MCF 10A (cell line): Measurements from ENCODE around the gene RDH5. TPM values are rescaled to one million over a fixed set of nuclear protein-coding genes. Genes with fewer than 3 reads are reported as not detected.

Experiments
- BruUV-seq: library from RNA; stranded (reverse); fragments of 400-500 nt; replicated peaks from 2 replicates; lab custom pipeline; 2021; lab: Mats Ljungman, UMichigan
- CTCF ChIA-PET: fragments of 300-600 bp; sonication (Branson Sonifier 250); formaldehyde crosslinking; extraction: SDS; loops from one replicate; lab custom pipeline; 2021; ENCODE audit warnings: antibody characterized with exemption, inconsistent platforms; lab: Yijun Ruan, JAX
- POLR2A ChIA-PET: fragments of 300-600, 350-650 bp; sonication (Branson Sonifier 250); formaldehyde crosslinking; extraction: SDS; loops from one replicate; lab custom pipeline; 2020; ENCODE audit warnings: antibody characterized with exemption, inconsistent platforms; lab: Yijun Ruan, JAX
- DNase-seq: peaks from one replicate; pipeline ENCODE4 v3.0.0-alpha.2; 2018; ENCODE audit not compliant: unreplicated experiment
- H3K27ac Mint-ChIP-seq: one replicate; pipeline ENCODE4 v1.8.0; 2022; ENCODE audit warnings: mild to moderate bottlenecking, low read depth, mixed read lengths; ENCODE audit not compliant: unreplicated experiment
- H3K27me3 Mint-ChIP-seq: one replicate; pipeline ENCODE4 v1.8.0; 2022; ENCODE audit warnings: mixed read lengths; ENCODE audit not compliant: insufficient read depth, unreplicated experiment
- H3K36me3 Mint-ChIP-seq: one replicate; pipeline ENCODE4 v1.8.0; 2022; ENCODE audit warnings: mild to moderate bottlenecking, moderate library complexity, mixed read lengths; ENCODE audit not compliant: insufficient read depth, unreplicated experiment
- H3K4me1 Mint-ChIP-seq: one replicate; pipeline ENCODE4 v1.8.0; 2022; ENCODE audit warnings: mixed read lengths; ENCODE audit not compliant: insufficient read depth, unreplicated experiment
- H3K4me3 Mint-ChIP-seq: one replicate; pipeline ENCODE4 v1.8.0; 2022; ENCODE audit warnings: mild to moderate bottlenecking, moderate library complexity, mixed read lengths; ENCODE audit not compliant: unreplicated experiment
- H3K9me3 Mint-ChIP-seq: one replicate; pipeline ENCODE4 v1.8.0; 2022; ENCODE audit warnings: mixed read lengths; ENCODE audit not compliant: unreplicated experiment
- intact Hi-C: fragments of 100-400 bp; cut with micrococcal nuclease; formaldehyde crosslinking; loops from 2 replicates; pipeline ENCODE4 v1.14.1; 2022
- total RNA-seq: library from RNA; stranded (reverse); gene quantifications from 2 replicates; pipeline ENCODE4 v1.2.3, GENCODE V29; 2022
- TF ChIP-seq, protein P1 (sequence below): fragments of 200-600 bp; IDR thresholded peaks from one replicate; pipeline ENCODE4 v1.8.0; 2022; ENCODE audit warnings: antibody characterized with exemption, mild to moderate bottlenecking; ENCODE audit not compliant: unreplicated experiment

RDH5 gene
- total RNA-seq, 1 experiment from 2014 or later: 2.5 TPM

DNA sequence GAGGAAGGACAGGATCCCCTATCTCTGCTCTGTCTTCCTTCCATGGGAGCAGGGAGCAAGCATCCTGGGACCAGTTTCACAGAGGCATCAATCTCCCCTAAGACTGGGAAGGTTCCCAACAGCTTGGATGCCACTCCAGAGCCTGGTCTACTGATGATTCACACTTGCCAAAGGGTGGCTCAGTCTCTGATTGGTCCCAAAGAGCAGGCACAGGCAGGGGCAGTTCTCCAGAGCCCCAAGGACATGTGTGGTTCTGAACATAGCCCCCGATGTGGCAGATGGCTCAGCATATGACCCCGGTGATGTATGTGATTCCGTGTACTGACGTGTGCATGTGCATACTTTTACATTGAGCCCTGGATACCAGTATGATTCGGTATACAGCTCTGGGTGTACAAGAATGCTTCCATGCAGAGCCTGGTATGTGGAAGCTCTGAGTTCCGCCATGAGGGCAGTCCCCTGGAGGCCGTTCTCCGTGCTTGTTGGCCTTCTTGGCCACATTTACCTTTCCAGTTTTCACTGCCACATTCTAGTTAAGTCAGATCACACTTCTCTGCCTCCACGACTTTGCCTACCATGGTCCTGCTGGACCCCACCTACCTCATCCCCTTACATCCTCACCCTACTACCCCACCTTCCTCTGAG is 33.7 kb upstream of the RDH5 start:
- Mint-ChIP-seq H3K36me3 (no peaks in the 10 kb centered on the region), H3K27ac (no peak overlapping the region), H3K4me3 (no peak overlapping the region), H3K9me3 (no peaks in the 10 kb centered on the region), H3K4me1 (peaks cover 4% of the 10 kb centered on the region), H3K27me3 (peaks cover 40% of the 10 kb centered on the region)
- DNase-seq: no peak
- POLR2A ChIA-PET: no interaction called here
- intact Hi-C loops: no loop called here
- no TSS peak for BruUV-seq
- TF ChIP-seq, protein P1, sequence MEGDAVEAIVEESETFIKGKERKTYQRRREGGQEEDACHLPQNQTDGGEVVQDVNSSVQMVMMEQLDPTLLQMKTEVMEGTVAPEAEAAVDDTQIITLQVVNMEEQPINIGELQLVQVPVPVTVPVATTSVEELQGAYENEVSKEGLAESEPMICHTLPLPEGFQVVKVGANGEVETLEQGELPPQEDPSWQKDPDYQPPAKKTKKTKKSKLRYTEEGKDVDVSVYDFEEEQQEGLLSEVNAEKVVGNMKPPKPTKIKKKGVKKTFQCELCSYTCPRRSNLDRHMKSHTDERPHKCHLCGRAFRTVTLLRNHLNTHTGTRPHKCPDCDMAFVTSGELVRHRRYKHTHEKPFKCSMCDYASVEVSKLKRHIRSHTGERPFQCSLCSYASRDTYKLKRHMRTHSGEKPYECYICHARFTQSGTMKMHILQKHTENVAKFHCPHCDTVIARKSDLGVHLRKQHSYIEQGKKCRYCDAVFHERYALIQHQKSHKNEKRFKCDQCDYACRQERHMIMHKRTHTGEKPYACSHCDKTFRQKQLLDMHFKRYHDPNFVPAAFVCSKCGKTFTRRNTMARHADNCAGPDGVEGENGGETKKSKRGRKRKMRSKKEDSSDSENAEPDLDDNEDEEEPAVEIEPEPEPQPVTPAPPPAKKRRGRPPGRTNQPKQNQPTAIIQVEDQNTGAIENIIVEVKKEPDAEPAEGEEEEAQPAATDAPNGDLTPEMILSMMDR: no peak
- CTCF ChIA-PET: no interaction called here

DNA sequence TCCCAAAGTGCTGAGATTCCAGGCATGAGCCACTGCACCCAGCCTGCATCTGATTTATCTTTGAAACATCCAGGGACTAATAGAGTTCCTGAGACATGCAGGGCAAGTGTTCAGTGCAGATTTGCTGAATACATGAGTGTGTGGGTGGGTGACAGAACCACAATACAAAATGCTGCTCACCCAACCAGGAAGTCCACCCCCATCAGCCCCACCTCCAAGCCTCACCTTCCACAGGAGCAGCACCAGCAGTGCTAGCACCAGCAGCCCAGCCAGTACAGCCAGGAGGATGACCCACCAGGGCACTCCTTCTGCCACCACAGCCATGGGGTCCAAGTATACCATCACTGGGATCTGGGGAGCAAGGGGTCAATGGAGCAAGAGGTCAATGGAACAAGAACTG is 32.4 kb upstream of the RDH5 start:
- no TSS peak for BruUV-seq
- TF ChIP-seq, protein P1: no peak
- ChIA-PET CTCF (interaction anchor here (0.7 kb wide), 1 partner anchor 22 kb away, joined by 3 read pairs; no protein-coding TSS in a partner anchor), POLR2A (no interaction called here)
- no peak overlapping the region for H3K27ac Mint-ChIP-seq
- H3K27me3 Mint-ChIP-seq: peaks cover 35% of the 10 kb centered on the region
- H3K36me3 Mint-ChIP-seq: no peaks in the 10 kb centered on the region
- no peaks in the 10 kb centered on the region for H3K9me3 Mint-ChIP-seq
- H3K4me3 Mint-ChIP-seq: no peak overlapping the region
- no peaks in the 10 kb centered on the region for H3K4me1 Mint-ChIP-seq
- intact Hi-C loops: no loop called here
- DNase-seq: no peak

DNA sequence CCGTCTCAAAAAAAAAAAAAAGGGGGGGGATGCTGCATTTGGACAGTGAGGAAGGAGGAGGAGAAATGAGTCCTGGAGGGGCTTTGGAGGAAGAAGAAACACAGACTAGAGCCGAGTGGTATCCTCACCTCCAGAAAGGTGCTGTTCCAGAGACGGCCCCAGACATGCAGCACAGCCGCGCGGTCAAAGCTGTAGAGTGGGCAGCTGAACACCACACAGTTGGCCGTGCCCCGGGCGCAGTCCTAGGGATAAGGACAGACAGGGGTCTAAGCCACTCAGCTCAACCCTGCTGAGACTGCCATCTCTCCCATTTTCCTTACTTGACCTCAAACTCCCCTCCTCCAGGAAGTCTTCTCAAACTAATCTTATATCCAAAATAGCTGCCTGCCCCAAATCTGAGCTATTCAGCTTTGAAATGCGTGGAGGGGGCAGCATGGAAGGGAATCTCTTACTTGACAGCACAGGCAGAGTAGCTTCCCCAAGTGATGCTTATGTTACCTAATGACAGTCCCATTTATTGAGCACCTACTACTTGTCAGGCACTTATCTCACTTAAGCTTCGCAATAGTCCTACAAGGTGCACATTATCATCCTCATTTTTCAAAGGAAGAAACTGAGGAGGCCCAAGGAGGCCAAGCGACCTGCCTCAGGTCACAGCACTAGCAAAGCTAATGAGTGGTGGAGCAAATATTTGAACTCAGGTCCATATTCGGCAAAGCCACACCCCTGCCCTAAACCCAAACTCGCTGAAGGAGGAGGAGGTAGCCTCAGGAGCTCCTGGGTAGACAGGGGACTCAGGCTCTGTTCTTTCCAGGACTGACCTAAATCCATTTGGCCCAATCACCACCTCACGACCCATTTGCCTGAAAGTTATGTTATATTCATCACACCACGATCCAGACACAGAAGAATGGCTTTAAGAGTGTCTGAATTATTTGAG is 31.2 kb upstream of the RDH5 start:
- no TSS peak for BruUV-seq
- intact Hi-C loops: no loop called here
- Mint-ChIP-seq H3K27ac (no peak overlapping the region), H3K4me3 (no peak overlapping the region), H3K27me3 (peaks cover 29% of the 10 kb centered on the region), H3K9me3 (no peaks in the 10 kb centered on the region), H3K4me1 (no peaks in the 10 kb centered on the region), H3K36me3 (no peaks in the 10 kb centered on the region)
- POLR2A ChIA-PET: interaction anchor here (0.8 kb wide), 1 partner anchor 16 kb away, joined by 3 read pairs; no protein-coding TSS in a partner anchor
- TF ChIP-seq, protein P1: no peak
- CTCF ChIA-PET: interaction anchor here (0.6 kb wide), 1 partner anchor 21 kb away, joined by 3 read pairs; no protein-coding TSS in a partner anchor
- no peak for DNase-seq

DNA sequence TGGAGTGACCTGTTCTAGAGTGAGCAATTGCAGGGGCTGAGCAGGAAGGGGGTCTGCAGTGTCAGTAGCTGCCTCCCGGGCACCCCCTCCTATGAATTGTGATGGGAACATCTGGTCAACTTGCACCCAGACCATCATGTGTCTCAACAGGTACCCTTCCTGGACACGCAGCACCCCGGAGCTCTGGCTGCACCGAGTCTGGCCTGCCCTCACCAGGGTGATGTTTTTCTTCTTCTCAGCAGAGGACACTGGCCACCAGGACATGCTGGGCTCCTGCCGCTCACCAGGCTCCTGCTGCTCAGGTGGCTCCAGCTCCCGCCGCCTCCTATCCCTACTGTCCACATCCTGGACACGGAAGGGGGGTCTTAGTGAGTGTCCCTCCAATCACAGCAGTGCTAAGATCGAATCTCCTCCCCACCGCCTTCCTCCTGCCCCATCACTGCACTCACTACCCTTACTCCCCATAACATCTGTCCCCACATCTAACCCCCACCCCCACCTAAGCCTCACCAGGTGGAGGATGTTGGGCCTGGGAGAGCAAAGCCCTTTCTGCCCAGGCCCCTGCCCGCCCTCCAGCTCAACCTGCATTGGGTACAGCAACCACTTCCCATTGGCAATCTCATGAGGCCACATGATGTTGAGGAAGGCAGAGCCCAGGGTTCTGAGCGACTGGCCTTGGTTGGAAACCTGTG is 27.4 kb upstream of the RDH5 start:
- no peak for DNase-seq
- CTCF ChIA-PET: no interaction called here
- no peak overlapping the region for H3K4me3 Mint-ChIP-seq
- H3K27me3 Mint-ChIP-seq: peaks cover 39% of the 10 kb centered on the region
- no peak overlapping the region for H3K27ac Mint-ChIP-seq
- BruUV-seq: no TSS peak
- POLR2A ChIA-PET: no interaction called here
- TF ChIP-seq, protein P1: no peak
- H3K4me1 Mint-ChIP-seq: no peaks in the 10 kb centered on the region
- no peaks in the 10 kb centered on the region for H3K36me3 Mint-ChIP-seq
- no peaks in the 10 kb centered on the region for H3K9me3 Mint-ChIP-seq
- intact Hi-C loops: no loop called here
